ENCODE measurements around the gene PPFIBP2.

DNA sequence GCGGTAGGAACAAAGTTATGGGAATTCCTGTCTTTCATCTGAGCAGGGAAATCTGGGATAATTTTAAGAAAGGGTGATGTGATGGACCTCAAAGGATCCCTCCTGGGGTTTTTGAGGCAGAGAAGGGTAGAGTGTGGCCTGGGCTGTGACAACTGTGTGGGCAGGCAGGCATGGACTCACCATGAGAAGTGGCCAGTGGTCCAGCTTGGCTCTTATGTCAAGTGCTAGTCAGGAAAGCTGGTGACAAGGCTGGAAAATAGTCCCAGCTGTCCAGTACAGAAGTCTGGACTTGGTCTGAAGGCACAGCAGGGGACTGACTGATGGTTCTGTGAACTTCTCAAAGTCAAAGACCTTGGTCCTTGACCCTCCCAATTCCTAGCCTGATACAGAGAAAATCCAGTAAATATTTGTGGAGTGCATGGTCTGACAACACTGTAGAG lies 1.7 kb downstream of the PPFIBP2 start:
- TF ChIP-seq, protein P1, sequence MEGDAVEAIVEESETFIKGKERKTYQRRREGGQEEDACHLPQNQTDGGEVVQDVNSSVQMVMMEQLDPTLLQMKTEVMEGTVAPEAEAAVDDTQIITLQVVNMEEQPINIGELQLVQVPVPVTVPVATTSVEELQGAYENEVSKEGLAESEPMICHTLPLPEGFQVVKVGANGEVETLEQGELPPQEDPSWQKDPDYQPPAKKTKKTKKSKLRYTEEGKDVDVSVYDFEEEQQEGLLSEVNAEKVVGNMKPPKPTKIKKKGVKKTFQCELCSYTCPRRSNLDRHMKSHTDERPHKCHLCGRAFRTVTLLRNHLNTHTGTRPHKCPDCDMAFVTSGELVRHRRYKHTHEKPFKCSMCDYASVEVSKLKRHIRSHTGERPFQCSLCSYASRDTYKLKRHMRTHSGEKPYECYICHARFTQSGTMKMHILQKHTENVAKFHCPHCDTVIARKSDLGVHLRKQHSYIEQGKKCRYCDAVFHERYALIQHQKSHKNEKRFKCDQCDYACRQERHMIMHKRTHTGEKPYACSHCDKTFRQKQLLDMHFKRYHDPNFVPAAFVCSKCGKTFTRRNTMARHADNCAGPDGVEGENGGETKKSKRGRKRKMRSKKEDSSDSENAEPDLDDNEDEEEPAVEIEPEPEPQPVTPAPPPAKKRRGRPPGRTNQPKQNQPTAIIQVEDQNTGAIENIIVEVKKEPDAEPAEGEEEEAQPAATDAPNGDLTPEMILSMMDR (IDR thresholded peaks at IDR 0.05; ENCODE audit: insufficient read depth, low read depth, low read length) = no peak
- no peak for TF ChIP-seq EZH2 (IDR thresholded peaks at IDR 0.05; ENCODE audit: insufficient read depth, low read length)
